ENCODE results near the gene UBALD1. TPM values are rescaled to one million over a fixed set of nuclear protein-coding genes. Genes with fewer than 3 reads are reported as not detected.

The UBALD1 gene
- total and polyA plus RNA-seq, 9 of the 15 experiments (the other 6 are each of a cell fraction or from before 2014, with no cell fraction given) = 1.3 to 38.0 (median 6.2) TPM; not detected in 2

GRCh38 chr16:4641306-4641687, 26.6 kb upstream of the UBALD1 start:
- ATAC-seq (no peak; the same call in 2 of the 3 replicates), DNase-seq (ENCODE audit: extremely low read depth in 1 of 4, low spot score in 3 of 4) (no peak), FAIRE-seq (no peak)
- in situ Hi-C loops (cut with MboI) = no loop called here
- Histone ChIP-seq H3K9me1 (ENCODE audit: control insufficient read depth, insufficient read depth, low read length) (no peaks in the 10 kb centered on the region), H3K9me3 (replicated peaks; ENCODE audit: control insufficient read depth, insufficient read depth, low read depth, low read length) (no peaks in the 10 kb centered on the region), H3K4me3 (no peak overlapping the region), H3K9ac (ENCODE audit: insufficient read depth in 1 of 2, low read depth in 2 of 2, low read length in 2 of 2) (no peak overlapping the region), H4K20me1 (replicated peaks; ENCODE audit: control insufficient read depth, insufficient read depth, low read length) (peaks cover 4% of the 10 kb centered on the region; the same call in 1 of the 2 replicates), H3K4me1 (replicated peaks in 1 of 2; ENCODE audit: control insufficient read depth in 2 of 2, insufficient read depth in 2 of 2, low read length in 2 of 2) (peaks cover 0 to 28% of the 10 kb centered on the region in 2 experiments; a peak in 1 of 5 replicates), H3K36me3 (ENCODE audit: control insufficient read depth, insufficient read depth, low read length) (peaks cover 11% of the 10 kb centered on the region; the same call in 1 of the 3 replicates), H3K27me3 (ENCODE audit: control insufficient read depth in 2 of 2, insufficient read depth in 2 of 2, low read length in 2 of 2) (no peaks in the 10 kb centered on the region), H3K27ac (ENCODE audit: extremely low read depth, low read depth, low read length) (no peak overlapping the region), H2AFZ (ENCODE audit: low read depth, low read length) (no peak overlapping the region), H3K4me2 (ENCODE audit: insufficient read depth, low read length) (no peak overlapping the region), H3K79me2 (ENCODE audit: control insufficient read depth, insufficient read depth, low read length) (peaks cover 41% of the 10 kb centered on the region)
- intact Hi-C loops (cut with micrococcal nuclease) = no loop called here
- ChIA-PET CTCF (ENCODE audit: low intra/inter-chr PET ratio) (no interaction called here), POLR2A (interaction anchor here (0.6 to 0.7 kb wide), 2 partner anchors 15 to 324 kb away, joined by 3 to 5 read pairs; no protein-coding TSS in a partner anchor)
- 90% methylated on average over 4 of the region's 5 CpGs for WGBS (ENCODE audit: insufficient coverage, low coverage, missing lambda C conversion rate)
- no TSS peak for BruUV-seq (replicated peaks)
- TF ChIP-seq ZBTB40 (IDR thresholded peaks at IDR 0.05) (no peak), ZBTB40 (CRISPR knock-in tag; IDR thresholded peaks at IDR 0.05) (no peak), NCOR1 (IDR thresholded peaks at IDR 0.05) (no peak), MBD2 (IDR thresholded peaks at IDR 0.05; ENCODE audit: borderline replicate concordance, low read depth) (no peak), ZNF584 (CRISPR knock-in tag; IDR thresholded peaks at IDR 0.05; ENCODE audit: low read depth) (no peak), RFX1 (IDR thresholded peaks at IDR 0.05) (no peak), PML (IDR thresholded peaks at IDR 0.05; ENCODE audit: low read length) (no peak), ZNF24 (IDR thresholded peaks at IDR 0.05) (no peak), CCNT2 (IDR thresholded peaks at IDR 0.05; ENCODE audit: borderline replicate concordance, extremely low read depth, insufficient read length, low read depth, low read length) (no peak)
